Natural killer cell (primary cell): ENCODE results near the gene SLC12A5. TPM values are rescaled to one million over a fixed set of nuclear protein-coding genes. Genes with fewer than 3 reads are reported as not detected.

Experiments used
- ATAC-seq, 3 donors: fragments of 150-1000 bp in 2 of 3; fragments of 200-7000 bp in 1 of 3; cut with Tn5 transposase; 1 replicate in 1 of 3; 2 replicates in 2 of 3; pipeline ENCODE4 v1.10.0; 2021; ENCODE audit warnings: mild to moderate bottlenecking in 2 of 3, moderate library complexity in 2 of 3
- DNase-seq, 2 donors: peaks; one replicate each; pipeline versions ENCODE4 v3.0.0 to v3.0.0-alpha.2; 2013 to 2021; ENCODE audit warnings: mixed read lengths in 1 of 2
- H3K27ac ChIP-seq: one replicate; pipeline ENCODE4 v1.5.1; 2013; ENCODE audit warnings: mild to moderate bottlenecking, low read length
- H3K27me3 ChIP-seq: one replicate; pipeline ENCODE4 v1.6.1; 2013; ENCODE audit warnings: low read length; ENCODE audit not compliant: control insufficient read depth, insufficient read depth
- H3K36me3 ChIP-seq: one replicate; pipeline ENCODE4 v1.6.1; 2013; ENCODE audit warnings: low read length; ENCODE audit not compliant: control insufficient read depth, insufficient read depth
- H3K4me1 ChIP-seq: one replicate; pipeline ENCODE4 v1.6.1; 2013; ENCODE audit warnings: low read length; ENCODE audit not compliant: control insufficient read depth, insufficient read depth
- H3K4me3 ChIP-seq: one replicate; pipeline ENCODE4 v1.5.1; 2013; ENCODE audit warnings: low read length
- H3K9me3 ChIP-seq: one replicate; pipeline ENCODE4 v1.6.1; 2013; ENCODE audit warnings: low read length; ENCODE audit not compliant: control insufficient read depth, insufficient read depth
- H3K27ac Mint-ChIP-seq, 2 donors: one replicate each; pipeline ENCODE4 v1.8.0; 2022; ENCODE audit warnings: mild to moderate bottlenecking in 2 of 2, mixed read lengths in 2 of 2, moderate library complexity in 1 of 2
- H3K27me3 Mint-ChIP-seq, 2 donors: one replicate each; pipeline ENCODE4 v1.8.0; 2022; ENCODE audit warnings: low read depth in 2 of 2, mixed read lengths in 2 of 2
- H3K36me3 Mint-ChIP-seq: one replicate; pipeline ENCODE4 v1.8.0; 2022; ENCODE audit warnings: mixed read lengths
- H3K4me1 Mint-ChIP-seq, 2 donors: one replicate each; pipeline ENCODE4 v1.8.0; 2022; ENCODE audit warnings: mixed read lengths in 2 of 2
- H3K4me3 Mint-ChIP-seq: one replicate; pipeline ENCODE4 v1.8.0; 2022; ENCODE audit warnings: mild to moderate bottlenecking, moderate library complexity, mixed read lengths
- H3K9me3 Mint-ChIP-seq, 2 donors: one replicate each; pipeline ENCODE4 v1.8.0; 2022; ENCODE audit warnings: mixed read lengths in 2 of 2
- CTCF ChIP-seq: fragments of 200-600 bp; IDR thresholded peaks from one replicate; pipeline ENCODE4 v1.8.0; 2022; ENCODE audit warnings: antibody characterized with exemption
- WGBS: methylation state at CpG from one replicate; pipeline ENCODE4 v1.1.7; 2013; ENCODE audit warnings: missing lambda C conversion rate; ENCODE audit not compliant: insufficient coverage; 5-methylcytosine and 5-hydroxymethylcytosine counted together
- intact Hi-C: fragments of 100-400 bp; cut with micrococcal nuclease; formaldehyde crosslinking; loops from one replicate; pipeline ENCODE4 v1.14.2; 2022
- total RNA-seq, 4 donors: library from RNA; stranded (reverse); fragments of 120-200 nt in 1 of 4; gene quantifications; one replicate each; pipeline versions ENCODE4 v1.2.3 to v1.2.4, GENCODE V29; 2013 to 2022

The SLC12A5 gene
- total RNA-seq, 3 donors from 2014 or later (not counting 1 experiment from before 2014, with no cell fraction given): 0.85 TPM; not detected in 2

GRCh38 chr20:46006022-46006705 lies 22.9 kb upstream of the SLC12A5 start:
- no peak for TF ChIP-seq CTCF
- H3K27ac ChIP-seq: no peak overlapping the region

GRCh38 chr20:46006964-46007363 lies 22.1 kb upstream of the SLC12A5 start:
- Mint-ChIP-seq H3K4me1 (peaks cover 73 to 78% of the 10 kb centered on the region in 2 donors), H3K36me3 (no peaks in the 10 kb centered on the region), H3K4me3 (no peak overlapping the region), H3K9me3 (no peaks in the 10 kb centered on the region), H3K27me3 (peaks cover 28 to 39% of the 10 kb centered on the region in 2 donors), H3K27ac (no peak overlapping the region)
- DNase-seq (no peak), ATAC-seq (no peak)
- intact Hi-C loops: no loop called here
- 92% methylated on average over 11 of the region's 11 CpGs for WGBS
- Histone ChIP-seq H3K4me3 (no peak overlapping the region), H3K4me1 (peaks cover 83% of the 10 kb centered on the region), H3K9me3 (peaks cover 11% of the 10 kb centered on the region), H3K27ac (no peak overlapping the region), H3K36me3 (no peaks in the 10 kb centered on the region), H3K27me3 (peaks cover 28% of the 10 kb centered on the region)
- no peak for TF ChIP-seq CTCF

More at GRCh38 chr20:46006022-46006705, 22.9 kb upstream of the SLC12A5 start:
- peaks cover 65 to 70% of the 10 kb centered on the region in 2 donors for H3K4me1 Mint-ChIP-seq
- H3K4me1 ChIP-seq: peaks cover 75% of the 10 kb centered on the region
- H3K9me3 ChIP-seq: peaks cover 4% of the 10 kb centered on the region
- peaks cover 20% of the 10 kb centered on the region for H3K27me3 ChIP-seq
- no peaks in the 10 kb centered on the region for H3K36me3 Mint-ChIP-seq
- no peaks in the 10 kb centered on the region for H3K9me3 Mint-ChIP-seq
- peak overlapping the region; percentile 76 to 85 for H3K27ac Mint-ChIP-seq
- no peaks in the 10 kb centered on the region for H3K36me3 ChIP-seq
- 63% methylated on average over 3 of the region's 6 CpGs for WGBS
- no peak overlapping the region for H3K4me3 ChIP-seq
- DNase-seq (no peak), ATAC-seq (no peak)
- H3K27me3 Mint-ChIP-seq: peaks cover 20 to 31% of the 10 kb centered on the region in 2 donors
- intact Hi-C loops: no loop called here
- H3K4me3 Mint-ChIP-seq: peak overlapping the region; percentile 85

- Mint-ChIP-seq H3K4me1 (peaks cover 74 to 84% of the 10 kb centered on the region in 2 donors), H3K4me3 (peak overlapping the region; percentile 65), H3K9me3 (no peaks in the 10 kb centered on the region), H3K27me3 (peaks cover 35 to 46% of the 10 kb centered on the region in 2 donors), H3K27ac (peak overlapping the region; percentile 16 to 79), H3K36me3 (no peaks in the 10 kb centered on the region)
- intact Hi-C loops: no loop called here
- Histone ChIP-seq H3K4me1 (peaks cover 89% of the 10 kb centered on the region), H3K27ac (no peak overlapping the region), H3K36me3 (no peaks in the 10 kb centered on the region), H3K9me3 (peaks cover 11% of the 10 kb centered on the region), H3K4me3 (no peak overlapping the region), H3K27me3 (peaks cover 35% of the 10 kb centered on the region)
- 83% methylated on average over 3 of the region's 4 CpGs for WGBS
- ATAC-seq (no peak), DNase-seq (no peak)
- no peak for TF ChIP-seq CTCF
Measured at GRCh38 chr20:46007671-46008070, 21.3 kb upstream of the SLC12A5 start.
